Measurements from ENCODE around the gene B4GALT6.

DNA sequence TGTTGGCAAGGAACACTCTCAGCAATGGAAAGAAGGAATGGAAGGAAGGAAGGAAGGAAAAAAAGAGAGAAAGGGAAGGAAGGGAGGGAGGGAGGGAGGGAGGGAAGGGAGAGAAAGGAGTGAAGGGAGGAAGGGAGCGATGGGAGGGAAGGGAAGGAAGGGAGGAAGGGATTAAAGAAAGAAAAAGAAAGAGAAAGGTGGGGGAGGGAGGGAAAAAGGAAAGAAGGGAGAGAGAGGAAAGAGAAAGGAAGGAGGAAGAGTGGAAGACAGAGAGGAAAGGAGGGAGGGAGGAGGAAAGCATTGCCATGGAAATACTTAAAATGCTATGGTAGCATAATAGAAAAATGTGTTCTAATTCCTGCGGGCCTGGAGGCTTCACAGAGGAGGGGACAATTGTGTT is 70.3 kb downstream of the B4GALT6 start:
- TF ChIP-seq POLR2AphosphoS5 (IDR thresholded peaks at IDR 0.05; ENCODE audit: low read depth, low read length) (no peak), EZH2 (IDR thresholded peaks at IDR 0.05) (no peak), EGR1 (IDR thresholded peaks at IDR 0.05; ENCODE audit: low read depth) (no peak), CEBPB (IDR thresholded peaks at IDR 0.05; ENCODE audit: low read depth) (no peak)
- TF ChIP-seq, protein P1, sequence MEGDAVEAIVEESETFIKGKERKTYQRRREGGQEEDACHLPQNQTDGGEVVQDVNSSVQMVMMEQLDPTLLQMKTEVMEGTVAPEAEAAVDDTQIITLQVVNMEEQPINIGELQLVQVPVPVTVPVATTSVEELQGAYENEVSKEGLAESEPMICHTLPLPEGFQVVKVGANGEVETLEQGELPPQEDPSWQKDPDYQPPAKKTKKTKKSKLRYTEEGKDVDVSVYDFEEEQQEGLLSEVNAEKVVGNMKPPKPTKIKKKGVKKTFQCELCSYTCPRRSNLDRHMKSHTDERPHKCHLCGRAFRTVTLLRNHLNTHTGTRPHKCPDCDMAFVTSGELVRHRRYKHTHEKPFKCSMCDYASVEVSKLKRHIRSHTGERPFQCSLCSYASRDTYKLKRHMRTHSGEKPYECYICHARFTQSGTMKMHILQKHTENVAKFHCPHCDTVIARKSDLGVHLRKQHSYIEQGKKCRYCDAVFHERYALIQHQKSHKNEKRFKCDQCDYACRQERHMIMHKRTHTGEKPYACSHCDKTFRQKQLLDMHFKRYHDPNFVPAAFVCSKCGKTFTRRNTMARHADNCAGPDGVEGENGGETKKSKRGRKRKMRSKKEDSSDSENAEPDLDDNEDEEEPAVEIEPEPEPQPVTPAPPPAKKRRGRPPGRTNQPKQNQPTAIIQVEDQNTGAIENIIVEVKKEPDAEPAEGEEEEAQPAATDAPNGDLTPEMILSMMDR (IDR thresholded peaks at IDR 0.05 in 2 of 3, conservative IDR thresholded peaks at IDR 0.05 in 1 of 3; ENCODE audit: borderline replicate concordance in 1 of 3, insufficient read depth in 1 of 3, low read depth in 2 of 3, low read length in 2 of 3), result no peak
